Naive thymus-derived CD4-positive, alpha-beta T cell (primary cell): ENCODE measurements around the gene FAM204A. TPM values are rescaled to one million over a fixed set of nuclear protein-coding genes. Genes with fewer than 3 reads are reported as not detected.

Source experiments
- ATAC-seq: fragments of 150-1000 bp; cut with Tn5 transposase; 2 replicates; pipeline ENCODE4 v1.10.0; 2021; ENCODE audit warnings: mild to moderate bottlenecking, moderate library complexity
- CTCF ChIA-PET: fragments of 350-600 bp; sonication (Branson Sonifier 250); formaldehyde crosslinking; loops from one replicate; lab custom pipeline; 2021; ENCODE audit warnings: antibody characterized with exemption; lab: Charles Lee
- POLR2A ChIA-PET: fragments of 350-600 bp; sonication (Branson Sonifier 250); formaldehyde crosslinking; loops from one replicate; lab custom pipeline; 2021; ENCODE audit warnings: antibody characterized with exemption, inconsistent platforms; lab: Charles Lee
- DNase-seq, 9 donors: peaks; one replicate each; pipeline versions ENCODE4 v3.0.0 to v3.0.0-alpha.2; 2020 to 2022; ENCODE audit warnings: mixed read lengths in 1 of 9
- H3K27ac ChIP-seq: one replicate; pipeline ENCODE4 v1.7.0; 2013; ENCODE audit warnings: mild to moderate bottlenecking, low read depth, low read length, moderate library complexity
- H3K27me3 ChIP-seq, 2 donors: one replicate each; pipeline ENCODE4 v1.7.0; 2013; ENCODE audit warnings: low read length in 2 of 2, mild to moderate bottlenecking in 2 of 2, moderate library complexity in 2 of 2; ENCODE audit not compliant: control insufficient read depth in 2 of 2, insufficient read depth in 2 of 2
- H3K36me3 ChIP-seq, 3 experiments: 1 replicate in 2 of 3; 2 replicates in 1 of 3; pipeline ENCODE4 v1.7.0; 2013; ENCODE audit warnings: low read length in 3 of 3, mild to moderate bottlenecking in 3 of 3, moderate library complexity in 1 of 3; ENCODE audit not compliant: insufficient read depth in 3 of 3, control insufficient read depth in 2 of 3
- H3K4me1 ChIP-seq, 2 donors: one replicate each; pipeline ENCODE4 v1.7.0; 2013; ENCODE audit warnings: low read length in 2 of 2, mild to moderate bottlenecking in 2 of 2, moderate library complexity in 1 of 2; ENCODE audit not compliant: control insufficient read depth in 2 of 2, insufficient read depth in 2 of 2
- H3K4me3 ChIP-seq: 2 replicates; pipeline ENCODE4 v1.7.0; 2013; ENCODE audit warnings: mild to moderate bottlenecking, low read length
- H3K9me3 ChIP-seq, 3 experiments: 1 replicate in 2 of 3; 2 replicates in 1 of 3; pipeline ENCODE4 v1.7.0; 2013; ENCODE audit warnings: low read length in 3 of 3; ENCODE audit not compliant: control insufficient read depth in 2 of 3
- H3K27ac Mint-ChIP-seq, 9 donors: one replicate each; pipeline ENCODE4 v1.8.0; 2020 to 2022; ENCODE audit warnings: mixed read lengths in 9 of 9, mild to moderate bottlenecking in 8 of 9, moderate library complexity in 5 of 9, inconsistent platforms in 2 of 9
- H3K27me3 Mint-ChIP-seq, 5 donors: one replicate each; pipeline ENCODE4 v1.8.0; 2021 to 2022; ENCODE audit warnings: mixed read lengths in 5 of 5, mild to moderate bottlenecking in 1 of 5
- H3K36me3 Mint-ChIP-seq, 5 donors: one replicate each; pipeline ENCODE4 v1.8.0; 2020 to 2022; ENCODE audit warnings: mixed read lengths in 5 of 5, mild to moderate bottlenecking in 3 of 5, inconsistent platforms in 1 of 5
- H3K4me1 Mint-ChIP-seq, 7 donors: one replicate each; pipeline ENCODE4 v1.8.0; 2020 to 2022; ENCODE audit warnings: mixed read lengths in 7 of 7, mild to moderate bottlenecking in 3 of 7, inconsistent platforms in 1 of 7
- H3K4me3 Mint-ChIP-seq, 10 donors: one replicate each; pipeline ENCODE4 v1.8.0; 2020 to 2022; ENCODE audit warnings: mild to moderate bottlenecking in 10 of 10, mixed read lengths in 10 of 10, moderate library complexity in 6 of 10, inconsistent platforms in 2 of 10
- H3K9me3 Mint-ChIP-seq, 11 donors: one replicate each; pipeline ENCODE4 v1.8.0; 2020 to 2022; ENCODE audit warnings: mixed read lengths in 11 of 11, mild to moderate bottlenecking in 4 of 11, inconsistent platforms in 1 of 11, moderate library complexity in 1 of 11
- intact Hi-C, 2 donors: fragments of 100-400 bp; cut with micrococcal nuclease; formaldehyde crosslinking; loops; one replicate each; pipeline ENCODE4 v1.15.1; 2023
- polyA plus RNA-seq, 2 donors: library from polyadenylated mRNA; unstranded; fragments of 300-500 nt; fragmentation: Illumina TruSeq; gene quantifications; one replicate each; pipeline ENCODE4 v1.2.3, GENCODE V29; 2021
- total RNA-seq, 6 experiments: library from RNA in 5 of 6; stranded (reverse) in 5 of 6; gene quantifications; 1 replicate in 5 of 6; 2 replicates in 1 of 6; pipeline ENCODE4 v1.2.3 and lab custom pipeline; 2021 to 2026

FAM204A gene
- total and polyA plus RNA-seq, 7 experiments from 2014 or later: 56.6 to 122 (median 64.8) TPM

GRCh38 chr10:118258285-118258684 lies 83.8 kb downstream of the FAM204A start:
- Mint-ChIP-seq H3K9me3 (no peaks in the 10 kb centered on the region), H3K36me3 (no peaks in the 10 kb centered on the region), H3K27me3 (peaks cover 59 to 74% (median 69%) of the 10 kb centered on the region in 5 donors), H3K27ac (peak overlapping the region in 1 of 9 donors; percentile 20), H3K4me3 (no peak overlapping the region), H3K4me1 (peaks cover 0 to 1% (median 0%) of the 10 kb centered on the region in 7 donors)
- no peaks in the 10 kb centered on the region for H3K9me3 ChIP-seq
- POLR2A ChIA-PET: no interaction called here
- peaks cover 0 to 3% of the 10 kb centered on the region in 2 donors for H3K27me3 ChIP-seq
- no peaks in the 10 kb centered on the region for H3K4me1 ChIP-seq
- no peaks in the 10 kb centered on the region for H3K36me3 ChIP-seq
- DNase-seq: no peak
- intact Hi-C loops: loop anchor here in 1 of 2 donors (5.0 kb wide), 2 partner anchors 284 to 761 kb away; no protein-coding TSS in a partner anchor
- no peak for ATAC-seq
- H3K4me3 ChIP-seq: no peak overlapping the region
- CTCF ChIA-PET: no interaction called here
- H3K27ac ChIP-seq: no peak overlapping the region

GRCh38 chr10:118256825-118257570 lies 85.1 kb downstream of the FAM204A start:
- no peaks in the 10 kb centered on the region for H3K9me3 Mint-ChIP-seq
- no peaks in the 10 kb centered on the region for H3K36me3 Mint-ChIP-seq

DNA sequence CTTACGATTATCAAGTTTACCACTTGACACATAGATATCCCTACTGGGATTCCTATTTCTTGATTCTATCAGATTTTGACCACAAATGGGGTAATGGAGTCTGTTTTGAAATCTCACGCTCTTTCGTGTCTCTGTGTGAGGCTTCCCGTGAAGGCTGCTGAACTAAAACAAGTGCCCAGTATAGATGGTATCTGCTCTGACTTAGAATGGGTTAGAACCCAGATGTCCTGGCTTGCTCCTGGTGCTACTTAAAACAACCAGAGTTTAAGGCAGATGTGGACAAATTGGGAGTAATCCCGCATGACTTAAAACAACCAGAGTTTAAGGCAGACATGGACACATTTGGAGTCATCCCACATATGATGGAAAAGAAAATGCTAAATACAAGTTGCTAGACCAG lies 85.9 kb downstream of the FAM204A start:
- no peaks in the 10 kb centered on the region for H3K9me3 Mint-ChIP-seq
- no peaks in the 10 kb centered on the region for H3K36me3 ChIP-seq
- peaks cover 0 to 1% (median 0%) of the 10 kb centered on the region in 7 donors for H3K4me1 Mint-ChIP-seq
- no peaks in the 10 kb centered on the region for H3K9me3 ChIP-seq
- H3K4me1 ChIP-seq: no peaks in the 10 kb centered on the region
- ChIA-PET POLR2A (interaction anchor here (0.5 kb wide), 1 partner anchor 20 kb away, joined by 3 read pairs; no protein-coding TSS in a partner anchor), CTCF (interaction anchor here (0.6 kb wide), 1 partner anchor 775 kb away, joined by 3 read pairs; no protein-coding TSS in a partner anchor)
- no peak overlapping the region for H3K27ac ChIP-seq
- peaks cover 47 to 73% (median 61%) of the 10 kb centered on the region in 5 donors for H3K27me3 Mint-ChIP-seq
- no peak for DNase-seq
- H3K36me3 Mint-ChIP-seq: no peaks in the 10 kb centered on the region
- no peak overlapping the region for H3K4me3 Mint-ChIP-seq
- peaks cover 0 to 3% of the 10 kb centered on the region in 2 donors for H3K27me3 ChIP-seq
- intact Hi-C loops: loop anchor here in 1 of 2 donors (5.0 kb wide), 2 partner anchors 286 to 759 kb away; no protein-coding TSS in a partner anchor
- ATAC-seq: no peak
- no peak overlapping the region for H3K4me3 ChIP-seq
- no peak overlapping the region for H3K27ac Mint-ChIP-seq

More at GRCh38 chr10:118256825-118257570, 85.1 kb downstream of the FAM204A start:
- Histone ChIP-seq H3K27ac (no peak overlapping the region), H3K4me3 (no peak overlapping the region), H3K4me1 (no peaks in the 10 kb centered on the region), H3K27me3 (peaks cover 0 to 3% of the 10 kb centered on the region in 2 donors), H3K36me3 (no peaks in the 10 kb centered on the region), H3K9me3 (no peaks in the 10 kb centered on the region)
- intact Hi-C loops: loop anchor here in 1 of 2 donors (5.0 kb wide), 2 partner anchors 285 to 760 kb away; no protein-coding TSS in a partner anchor
- Mint-ChIP-seq H3K4me3 (no peak overlapping the region), H3K4me1 (peaks cover 0 to 1% (median 0%) of the 10 kb centered on the region in 7 donors), H3K27ac (no peak overlapping the region), H3K27me3 (peaks cover 47 to 73% (median 58%) of the 10 kb centered on the region in 5 donors)
- ATAC-seq: no peak
- DNase-seq: no peak
- ChIA-PET CTCF (interaction anchor here (0.6 kb wide), 1 partner anchor 776 kb away, joined by 3 read pairs; no protein-coding TSS in a partner anchor), POLR2A (interaction anchor here (0.5 kb wide), 1 partner anchor 19 kb away, joined by 3 read pairs; no protein-coding TSS in a partner anchor)

DNA sequence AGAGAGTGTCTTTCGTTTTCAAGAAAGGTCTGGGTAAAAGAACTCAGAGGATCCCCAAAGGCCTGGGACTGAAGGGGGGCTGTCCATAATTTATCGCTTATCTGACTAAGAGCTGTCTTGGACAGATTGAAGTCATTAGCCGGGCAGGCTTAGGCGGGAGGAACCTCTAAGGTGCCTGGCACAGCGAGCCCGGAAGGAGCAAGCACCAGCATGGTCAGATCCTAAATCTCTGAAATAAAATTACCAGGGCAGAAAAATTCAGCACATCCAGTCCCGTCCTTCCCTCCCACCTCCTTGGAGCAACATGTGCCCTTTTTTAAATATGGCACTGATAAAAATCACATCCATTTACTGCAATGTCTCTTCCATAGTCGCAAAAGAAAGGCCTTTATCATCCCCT lies 86.8 kb downstream of the FAM204A start:
- no peak for ATAC-seq
- peaks cover 0 to 1% (median 0%) of the 10 kb centered on the region in 7 donors for H3K4me1 Mint-ChIP-seq
- no peaks in the 10 kb centered on the region for H3K4me1 ChIP-seq
- intact Hi-C loops: loop anchor here in 1 of 2 donors (5.0 kb wide), 2 partner anchors 287 to 758 kb away; no protein-coding TSS in a partner anchor
- no peak overlapping the region for H3K27ac ChIP-seq
- H3K27me3 Mint-ChIP-seq: peaks cover 44 to 75% (median 57%) of the 10 kb centered on the region in 5 donors
- ChIA-PET CTCF (interaction anchor here (1.0 kb wide), 1 partner anchor 756 kb away, joined by 3 read pairs; no protein-coding TSS in a partner anchor), POLR2A (no interaction called here)
- H3K27me3 ChIP-seq: peaks cover 0 to 3% of the 10 kb centered on the region in 2 donors
- H3K27ac Mint-ChIP-seq: no peak overlapping the region
- H3K36me3 ChIP-seq: no peaks in the 10 kb centered on the region
- H3K36me3 Mint-ChIP-seq: no peaks in the 10 kb centered on the region
- H3K9me3 ChIP-seq: no peaks in the 10 kb centered on the region
- H3K4me3 Mint-ChIP-seq: no peak overlapping the region
- no peak overlapping the region for H3K4me3 ChIP-seq
- DNase-seq: no peak
- no peaks in the 10 kb centered on the region for H3K9me3 Mint-ChIP-seq

GRCh38 chr10:118254654-118255053 lies 87.5 kb downstream of the FAM204A start:
- Mint-ChIP-seq H3K36me3 (no peaks in the 10 kb centered on the region), H3K9me3 (no peaks in the 10 kb centered on the region), H3K4me1 (peaks cover 0 to 1% (median 0%) of the 10 kb centered on the region in 7 donors), H3K27ac (no peak overlapping the region), H3K4me3 (no peak overlapping the region), H3K27me3 (peaks cover 46 to 73% (median 57%) of the 10 kb centered on the region in 5 donors)
- Histone ChIP-seq H3K4me1 (no peaks in the 10 kb centered on the region), H3K27ac (no peak overlapping the region), H3K27me3 (peaks cover 0 to 3% of the 10 kb centered on the region in 2 donors), H3K4me3 (no peak overlapping the region), H3K9me3 (no peaks in the 10 kb centered on the region), H3K36me3 (no peaks in the 10 kb centered on the region)
- ATAC-seq (no peak), DNase-seq (no peak)
- CTCF ChIA-PET: interaction anchor here (1.0 kb wide), 1 partner anchor 755 kb away, joined by 3 read pairs; no protein-coding TSS in a partner anchor
- POLR2A ChIA-PET: no interaction called here
- intact Hi-C loops: loop anchor here in 1 of 2 donors (5.0 kb wide), 2 partner anchors 288 to 757 kb away; no protein-coding TSS in a partner anchor

DNA sequence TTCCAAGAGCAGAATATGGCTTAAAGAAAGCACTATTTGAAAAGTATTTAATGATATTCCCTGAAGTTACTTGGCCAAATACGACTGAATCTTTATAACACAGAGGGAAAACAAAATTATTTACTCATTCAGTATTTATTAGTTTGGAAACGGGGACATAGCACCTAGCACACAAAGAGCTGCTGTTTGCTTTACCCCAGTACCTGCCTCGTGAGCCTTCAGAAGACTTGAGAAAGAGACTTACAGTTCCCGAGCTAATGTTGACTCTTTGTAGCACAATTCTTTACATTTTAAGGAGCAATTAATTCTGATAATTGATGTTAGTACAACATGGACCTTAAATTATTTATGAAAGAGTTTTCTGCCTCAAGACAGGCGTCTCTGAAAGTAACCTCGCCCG lies 88.7 kb downstream of the FAM204A start:
- Mint-ChIP-seq H3K4me3 (no peak overlapping the region), H3K36me3 (no peaks in the 10 kb centered on the region), H3K9me3 (no peaks in the 10 kb centered on the region), H3K27me3 (peaks cover 52 to 78% (median 60%) of the 10 kb centered on the region in 5 donors), H3K27ac (no peak overlapping the region), H3K4me1 (no peaks in the 10 kb centered on the region)
- ATAC-seq: no peak
- Histone ChIP-seq H3K4me1 (no peaks in the 10 kb centered on the region), H3K36me3 (no peaks in the 10 kb centered on the region), H3K4me3 (no peak overlapping the region), H3K27ac (no peak overlapping the region), H3K9me3 (no peaks in the 10 kb centered on the region), H3K27me3 (peaks cover 0 to 3% of the 10 kb centered on the region in 2 donors)
- intact Hi-C loops: no loop called here
- CTCF ChIA-PET: no interaction called here
- POLR2A ChIA-PET: no interaction called here
- DNase-seq: no peak
